GM23338 (cell line): ENCODE measurements around the gene ARID3B. TPM values are rescaled to one million over a fixed set of nuclear protein-coding genes. Genes with fewer than 3 reads are reported as not detected.

Source experiments
- ATAC-seq: fragments of 200-7000 bp; cut with Tn5 transposase; 3 replicates; pipeline ENCODE4 v1.9.1; 2020
- DNase-seq: peaks from one replicate; pipeline ENCODE4 v3.0.0-alpha.2; 2015; ENCODE audit warnings: low spot score
- H2AFZ ChIP-seq: fragments of 200-600 bp; sonication (generic); 2 replicates; pipeline ENCODE4 v1.8.0; 2016; ENCODE audit warnings: antibody characterized with exemption, mild to moderate bottlenecking, moderate library complexity
- H3F3A ChIP-seq: fragments of 200-600 bp; sonication (generic); replicated peaks from 2 replicates; pipeline ENCODE4 v1.8.0; 2017; ENCODE audit warnings: antibody characterized with exemption, mixed run types, low read depth
- H3K27ac ChIP-seq: fragments of 200-600 bp; sonication (generic); 2 replicates; pipeline ENCODE4 v1.6.1; 2016; ENCODE audit warnings: low read depth
- H3K27me3 ChIP-seq: fragments of 200-600 bp; sonication (generic); 2 replicates; pipeline ENCODE4 v1.8.0; 2016; ENCODE audit warnings: mild to moderate bottlenecking, mixed run types, moderate library complexity; ENCODE audit not compliant: insufficient read depth
- H3K36me3 ChIP-seq: fragments of 200-600 bp; sonication (generic); 2 replicates; pipeline ENCODE4 v1.8.0; 2016; ENCODE audit warnings: mild to moderate bottlenecking; ENCODE audit not compliant: insufficient read depth
- H3K4me1 ChIP-seq: fragments of 200-600 bp; sonication (generic); 2 replicates; pipeline ENCODE4 v1.8.0; 2016; ENCODE audit warnings: mild to moderate bottlenecking, moderate library complexity; ENCODE audit not compliant: insufficient read depth
- H3K4me2 ChIP-seq: fragments of 200-600 bp; sonication (generic); 2 replicates; pipeline ENCODE4 v1.7.1; 2017; ENCODE audit warnings: mixed run types
- H3K4me3 ChIP-seq: fragments of 200-600 bp; sonication (generic); 2 replicates; pipeline ENCODE4 v1.6.1; 2016; ENCODE audit warnings: mixed run types
- H3K79me2 ChIP-seq: fragments of 200-600 bp; sonication (generic); replicated peaks from 2 replicates; pipeline ENCODE4 v1.8.0; 2017; ENCODE audit warnings: mild to moderate bottlenecking; ENCODE audit not compliant: insufficient read depth
- H3K9me2 ChIP-seq: fragments of 200-600 bp; sonication (generic); 2 replicates; pipeline ENCODE4 v1.8.0; 2017; ENCODE audit not compliant: insufficient read depth
- H4K20me1 ChIP-seq: fragments of 200-600 bp; sonication (generic); replicated peaks from 2 replicates; pipeline ENCODE4 v1.8.0; 2017; ENCODE audit warnings: mild to moderate bottlenecking; ENCODE audit not compliant: insufficient read depth
- H3K27ac Mint-ChIP-seq: 2 replicates; pipeline ENCODE4 v1.8.0; 2020; ENCODE audit warnings: inconsistent platforms, mild to moderate bottlenecking, moderate library complexity, mixed read lengths
- H3K27me3 Mint-ChIP-seq: 3 replicates; pipeline ENCODE4 v1.8.0; 2022; ENCODE audit warnings: low read depth, mild to moderate bottlenecking, moderate library complexity, mixed read lengths, inconsistent platforms; ENCODE audit not compliant: insufficient read depth, poor library complexity
- H3K36me3 Mint-ChIP-seq: 3 replicates; pipeline ENCODE4 v1.8.0; 2021; ENCODE audit warnings: low read depth, mild to moderate bottlenecking, inconsistent platforms, moderate library complexity, mixed read lengths
- H3K4me1 Mint-ChIP-seq: 3 replicates; pipeline ENCODE4 v1.8.0; 2020; ENCODE audit warnings: mild to moderate bottlenecking, inconsistent platforms, mixed read lengths
- H3K4me3 Mint-ChIP-seq: 3 replicates; pipeline ENCODE4 v1.8.0; 2021; ENCODE audit warnings: moderate library complexity, mild to moderate bottlenecking, inconsistent platforms, mixed read lengths
- H3K9me3 Mint-ChIP-seq: 3 replicates; pipeline ENCODE4 v1.8.0; 2020; ENCODE audit warnings: moderate library complexity, mild to moderate bottlenecking, inconsistent platforms, mixed read lengths
- EZH2 ChIP-seq: fragments of 200-600 bp; sonication (generic); IDR thresholded peaks from one replicate; pipeline ENCODE4 v1.8.0; 2017; ENCODE audit warnings: antibody characterized with exemption, mild to moderate bottlenecking, low read depth; ENCODE audit not compliant: unreplicated experiment
- EZH2phosphoT487 ChIP-seq: fragments of 200-600 bp; sonication (generic); IDR thresholded peaks from one replicate; pipeline ENCODE4 v1.8.1; 2018; ENCODE audit warnings: antibody characterized with exemption; ENCODE audit not compliant: unreplicated experiment
- NANOG ChIP-seq: IDR thresholded peaks from 2 replicates; pipeline ENCODE4 v1.6.1; 2016; ENCODE audit warnings: antibody characterized with exemption, borderline replicate concordance
- ZNF114 ChIP-seq: fragments of 250-450 bp; sonication (Bioruptor Pico); IDR thresholded peaks from 2 replicates; pipeline ENCODE4 v1.5.0; 2020; ENCODE audit warnings: mild to moderate bottlenecking, moderate library complexity
- ZNF331 ChIP-seq: fragments of 250-450 bp; sonication (Bioruptor Pico); IDR thresholded peaks from 2 replicates; pipeline ENCODE4 v1.5.0; 2020; ENCODE audit warnings: low read depth, mild to moderate bottlenecking, moderate library complexity
- polyA plus RNA-seq: library from polyadenylated mRNA; unstranded; fragments of >200 nt; fragmentation: Nextera tagmentation; extraction: Ambion mirVana; gene quantifications from 2 replicates; pipeline ENCODE4 v1.2.1, GENCODE V29; 2016
- total RNA-seq: library from RNA; depleted of rRNA; stranded (reverse); fragments of >200 nt; shearing (Covaris generic); gene quantifications from 2 replicates; pipeline ENCODE4 v1.2.3, GENCODE V29; 2014
- TF ChIP-seq, protein P1 (sequence below): IDR thresholded peaks from one replicate; pipeline ENCODE4 v1.6.1; 2018; ENCODE audit warnings: antibody characterized with exemption; ENCODE audit not compliant: unreplicated experiment
- TF ChIP-seq, protein P2 (sequence below): fragments of 250-450 bp; sonication (Bioruptor Pico); IDR thresholded peaks from 2 replicates; pipeline ENCODE4 v1.5.0; 2020; ENCODE audit warnings: mild to moderate bottlenecking, moderate library complexity
- TF ChIP-seq, protein P3 (sequence below), 2 experiments: fragments of 200-600 bp in 1 of 2; sonication (generic) in 1 of 2; conservative IDR thresholded peaks; 2 replicates each; pipeline versions ENCODE4 v1.5.1 to v1.6.1; 2016 to 2017; ENCODE audit warnings: antibody characterized with exemption in 2 of 2, low read depth in 2 of 2, mild to moderate bottlenecking in 2 of 2, moderate library complexity in 1 of 2
- TF ChIP-seq, protein P4 (sequence below): IDR thresholded peaks from 2 replicates; pipeline ENCODE4 v1.6.1; 2016; ENCODE audit warnings: antibody characterized with exemption

The ARID3B gene
- total and polyA plus RNA-seq, 2 experiments from 2014 or later = 65.5 to 147 TPM

DNA sequence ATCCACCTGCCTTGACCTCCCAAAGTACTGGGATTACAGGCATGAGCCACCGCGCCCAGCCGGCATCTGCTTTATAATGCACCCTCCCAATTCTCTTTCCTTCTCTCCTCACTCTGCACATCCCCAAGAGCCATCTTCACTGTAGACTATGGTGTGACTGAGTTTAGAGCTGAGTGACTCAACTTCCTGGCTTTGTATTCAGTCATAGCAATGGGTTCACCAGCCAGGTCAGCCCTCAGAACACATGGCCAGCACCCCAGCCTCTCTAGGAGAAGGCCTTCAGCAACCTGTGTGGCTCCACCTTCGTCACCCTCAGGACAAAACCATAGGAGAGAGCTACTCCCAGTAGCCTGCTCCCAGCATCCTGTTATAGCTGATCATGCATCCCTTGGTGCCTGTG, 33.0 kb downstream of the ARID3B start:
- Histone ChIP-seq H2AFZ (no peak overlapping the region), H3K4me1 (no peaks in the 10 kb centered on the region), H3K79me2 (peaks cover 37% of the 10 kb centered on the region), H3K4me2 (no peak overlapping the region), H3K36me3 (peaks cover 41% of the 10 kb centered on the region), H4K20me1 (peaks cover 51% of the 10 kb centered on the region), H3K27me3 (no peaks in the 10 kb centered on the region), H3K4me3 (no peak overlapping the region), H3K27ac (no peak overlapping the region), H3F3A (peaks cover 13% of the 10 kb centered on the region), H3K9me2 (no peaks in the 10 kb centered on the region)
- no peak for TF ChIP-seq EZH2phosphoT487
- no peak overlapping the region for H3K4me3 Mint-ChIP-seq
- peaks cover 9% of the 10 kb centered on the region for H3K27me3 Mint-ChIP-seq
- DNase-seq (no peak), ATAC-seq (no peak)
- H3K9me3 Mint-ChIP-seq = no peaks in the 10 kb centered on the region
- H3K4me1 Mint-ChIP-seq = no peaks in the 10 kb centered on the region; the same call in 2 of the 3 replicates
- no peak overlapping the region for H3K27ac Mint-ChIP-seq
- peaks cover 90% of the 10 kb centered on the region for H3K36me3 Mint-ChIP-seq

DNA sequence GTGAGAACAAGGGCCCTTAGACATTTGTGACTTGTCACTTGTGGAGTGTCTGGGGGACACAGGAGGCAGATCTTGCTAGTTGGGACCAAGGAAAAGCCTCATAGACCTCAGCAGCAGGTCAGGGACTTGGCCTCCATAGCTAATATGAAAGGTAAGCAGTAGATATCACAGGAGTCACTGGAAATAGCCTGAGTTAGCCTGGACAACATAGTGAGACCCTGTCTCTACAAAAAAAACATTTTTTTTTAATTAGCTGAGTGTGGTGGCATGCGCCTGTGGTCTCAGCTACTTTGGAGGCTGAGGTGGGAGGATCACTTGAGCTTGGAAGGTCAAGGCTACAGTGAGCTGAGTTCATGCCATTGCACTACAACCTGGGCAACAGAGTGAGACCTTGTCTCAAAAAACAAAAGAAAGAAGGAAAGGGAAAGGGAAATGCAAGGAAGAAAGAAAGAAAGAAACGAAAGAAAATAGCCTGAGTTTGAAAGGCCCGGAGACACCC, 37.5 kb downstream of the ARID3B start:
- DNase-seq (no peak), ATAC-seq (no peak)
- no peak overlapping the region for H2AFZ ChIP-seq
- Mint-ChIP-seq H3K27ac (no peak overlapping the region; the same call in 1 of the 2 replicates), H3K4me3 (no peak overlapping the region), H3K4me1 (peaks cover under 1% of the 10 kb centered on the region; the same call in 1 of the 3 replicates), H3K36me3 (peaks cover 68% of the 10 kb centered on the region), H3K9me3 (no peaks in the 10 kb centered on the region), H3K27me3 (peaks cover 13% of the 10 kb centered on the region)
- peaks cover 28% of the 10 kb centered on the region for H3K36me3 ChIP-seq
- peaks cover 52% of the 10 kb centered on the region for H4K20me1 ChIP-seq
- H3K27me3 ChIP-seq = no peaks in the 10 kb centered on the region
- H3K4me3 ChIP-seq = no peak overlapping the region
- no peaks in the 10 kb centered on the region for H3K4me1 ChIP-seq
- H3F3A ChIP-seq = peaks cover 19% of the 10 kb centered on the region
- no peak overlapping the region for H3K27ac ChIP-seq
- no peak overlapping the region for H3K4me2 ChIP-seq
- H3K79me2 ChIP-seq = peaks cover 49% of the 10 kb centered on the region
- no peaks in the 10 kb centered on the region for H3K9me2 ChIP-seq
- TF ChIP-seq ZNF114 (CRISPR knock-in tag) = no peak
- no peak for TF ChIP-seq EZH2
- no peak for TF ChIP-seq ZNF331 (CRISPR knock-in tag)
- TF ChIP-seq, protein P1, sequence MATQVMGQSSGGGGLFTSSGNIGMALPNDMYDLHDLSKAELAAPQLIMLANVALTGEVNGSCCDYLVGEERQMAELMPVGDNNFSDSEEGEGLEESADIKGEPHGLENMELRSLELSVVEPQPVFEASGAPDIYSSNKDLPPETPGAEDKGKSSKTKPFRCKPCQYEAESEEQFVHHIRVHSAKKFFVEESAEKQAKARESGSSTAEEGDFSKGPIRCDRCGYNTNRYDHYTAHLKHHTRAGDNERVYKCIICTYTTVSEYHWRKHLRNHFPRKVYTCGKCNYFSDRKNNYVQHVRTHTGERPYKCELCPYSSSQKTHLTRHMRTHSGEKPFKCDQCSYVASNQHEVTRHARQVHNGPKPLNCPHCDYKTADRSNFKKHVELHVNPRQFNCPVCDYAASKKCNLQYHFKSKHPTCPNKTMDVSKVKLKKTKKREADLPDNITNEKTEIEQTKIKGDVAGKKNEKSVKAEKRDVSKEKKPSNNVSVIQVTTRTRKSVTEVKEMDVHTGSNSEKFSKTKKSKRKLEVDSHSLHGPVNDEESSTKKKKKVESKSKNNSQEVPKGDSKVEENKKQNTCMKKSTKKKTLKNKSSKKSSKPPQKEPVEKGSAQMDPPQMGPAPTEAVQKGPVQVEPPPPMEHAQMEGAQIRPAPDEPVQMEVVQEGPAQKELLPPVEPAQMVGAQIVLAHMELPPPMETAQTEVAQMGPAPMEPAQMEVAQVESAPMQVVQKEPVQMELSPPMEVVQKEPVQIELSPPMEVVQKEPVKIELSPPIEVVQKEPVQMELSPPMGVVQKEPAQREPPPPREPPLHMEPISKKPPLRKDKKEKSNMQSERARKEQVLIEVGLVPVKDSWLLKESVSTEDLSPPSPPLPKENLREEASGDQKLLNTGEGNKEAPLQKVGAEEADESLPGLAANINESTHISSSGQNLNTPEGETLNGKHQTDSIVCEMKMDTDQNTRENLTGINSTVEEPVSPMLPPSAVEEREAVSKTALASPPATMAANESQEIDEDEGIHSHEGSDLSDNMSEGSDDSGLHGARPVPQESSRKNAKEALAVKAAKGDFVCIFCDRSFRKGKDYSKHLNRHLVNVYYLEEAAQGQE = no peak
- TF ChIP-seq, protein P2, sequence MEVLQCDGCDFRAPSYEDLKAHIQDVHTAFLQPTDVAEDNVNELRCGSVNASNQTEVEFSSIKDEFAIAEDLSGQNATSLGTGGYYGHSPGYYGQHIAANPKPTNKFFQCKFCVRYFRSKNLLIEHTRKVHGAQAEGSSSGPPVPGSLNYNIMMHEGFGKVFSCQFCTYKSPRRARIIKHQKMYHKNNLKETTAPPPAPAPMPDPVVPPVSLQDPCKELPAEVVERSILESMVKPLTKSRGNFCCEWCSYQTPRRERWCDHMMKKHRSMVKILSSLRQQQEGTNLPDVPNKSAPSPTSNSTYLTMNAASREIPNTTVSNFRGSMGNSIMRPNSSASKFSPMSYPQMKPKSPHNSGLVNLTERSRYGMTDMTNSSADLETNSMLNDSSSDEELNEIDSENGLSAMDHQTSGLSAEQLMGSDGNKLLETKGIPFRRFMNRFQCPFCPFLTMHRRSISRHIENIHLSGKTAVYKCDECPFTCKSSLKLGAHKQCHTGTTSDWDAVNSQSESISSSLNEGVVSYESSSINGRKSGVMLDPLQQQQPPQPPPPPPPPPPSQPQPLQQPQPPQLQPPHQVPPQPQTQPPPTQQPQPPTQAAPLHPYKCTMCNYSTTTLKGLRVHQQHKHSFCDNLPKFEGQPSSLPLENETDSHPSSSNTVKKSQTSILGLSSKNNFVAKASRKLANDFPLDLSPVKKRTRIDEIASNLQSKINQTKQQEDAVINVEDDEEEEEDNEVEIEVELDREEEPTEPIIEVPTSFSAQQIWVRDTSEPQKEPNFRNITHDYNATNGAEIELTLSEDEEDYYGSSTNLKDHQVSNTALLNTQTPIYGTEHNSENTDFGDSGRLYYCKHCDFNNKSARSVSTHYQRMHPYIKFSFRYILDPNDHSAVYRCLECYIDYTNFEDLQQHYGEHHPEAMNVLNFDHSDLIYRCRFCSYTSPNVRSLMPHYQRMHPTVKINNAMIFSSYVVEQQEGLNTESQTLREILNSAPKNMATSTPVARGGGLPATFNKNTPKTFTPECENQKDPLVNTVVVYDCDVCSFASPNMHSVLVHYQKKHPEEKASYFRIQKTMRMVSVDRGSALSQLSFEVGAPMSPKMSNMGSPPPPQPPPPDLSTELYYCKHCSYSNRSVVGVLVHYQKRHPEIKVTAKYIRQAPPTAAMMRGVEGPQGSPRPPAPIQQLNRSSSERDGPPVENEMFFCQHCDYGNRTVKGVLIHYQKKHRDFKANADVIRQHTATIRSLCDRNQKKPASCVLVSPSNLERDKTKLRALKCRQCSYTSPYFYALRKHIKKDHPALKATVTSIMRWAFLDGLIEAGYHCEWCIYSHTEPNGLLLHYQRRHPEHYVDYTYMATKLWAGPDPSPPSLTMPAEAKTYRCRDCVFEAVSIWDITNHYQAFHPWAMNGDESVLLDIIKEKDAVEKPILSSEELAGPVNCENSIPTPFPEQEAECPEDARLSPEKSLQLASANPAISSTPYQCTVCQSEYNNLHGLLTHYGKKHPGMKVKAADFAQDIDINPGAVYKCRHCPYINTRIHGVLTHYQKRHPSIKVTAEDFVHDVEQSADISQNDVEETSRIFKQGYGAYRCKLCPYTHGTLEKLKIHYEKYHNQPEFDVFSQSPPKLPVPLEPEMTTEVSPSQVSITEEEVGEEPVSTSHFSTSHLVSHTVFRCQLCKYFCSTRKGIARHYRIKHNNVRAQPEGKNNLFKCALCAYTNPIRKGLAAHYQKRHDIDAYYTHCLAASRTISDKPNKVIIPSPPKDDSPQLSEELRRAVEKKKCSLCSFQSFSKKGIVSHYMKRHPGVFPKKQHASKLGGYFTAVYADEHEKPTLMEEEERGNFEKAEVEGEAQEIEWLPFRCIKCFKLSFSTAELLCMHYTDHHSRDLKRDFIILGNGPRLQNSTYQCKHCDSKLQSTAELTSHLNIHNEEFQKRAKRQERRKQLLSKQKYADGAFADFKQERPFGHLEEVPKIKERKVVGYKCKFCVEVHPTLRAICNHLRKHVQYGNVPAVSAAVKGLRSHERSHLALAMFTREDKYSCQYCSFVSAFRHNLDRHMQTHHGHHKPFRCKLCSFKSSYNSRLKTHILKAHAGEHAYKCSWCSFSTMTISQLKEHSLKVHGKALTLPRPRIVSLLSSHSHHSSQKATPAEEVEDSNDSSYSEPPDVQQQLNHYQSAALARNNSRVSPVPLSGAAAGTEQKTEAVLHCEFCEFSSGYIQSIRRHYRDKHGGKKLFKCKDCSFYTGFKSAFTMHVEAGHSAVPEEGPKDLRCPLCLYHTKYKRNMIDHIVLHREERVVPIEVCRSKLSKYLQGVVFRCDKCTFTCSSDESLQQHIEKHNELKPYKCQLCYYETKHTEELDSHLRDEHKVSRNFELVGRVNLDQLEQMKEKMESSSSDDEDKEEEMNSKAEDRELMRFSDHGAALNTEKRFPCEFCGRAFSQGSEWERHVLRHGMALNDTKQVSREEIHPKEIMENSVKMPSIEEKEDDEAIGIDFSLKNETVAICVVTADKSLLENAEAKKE = no peak
- TF ChIP-seq, protein P3, sequence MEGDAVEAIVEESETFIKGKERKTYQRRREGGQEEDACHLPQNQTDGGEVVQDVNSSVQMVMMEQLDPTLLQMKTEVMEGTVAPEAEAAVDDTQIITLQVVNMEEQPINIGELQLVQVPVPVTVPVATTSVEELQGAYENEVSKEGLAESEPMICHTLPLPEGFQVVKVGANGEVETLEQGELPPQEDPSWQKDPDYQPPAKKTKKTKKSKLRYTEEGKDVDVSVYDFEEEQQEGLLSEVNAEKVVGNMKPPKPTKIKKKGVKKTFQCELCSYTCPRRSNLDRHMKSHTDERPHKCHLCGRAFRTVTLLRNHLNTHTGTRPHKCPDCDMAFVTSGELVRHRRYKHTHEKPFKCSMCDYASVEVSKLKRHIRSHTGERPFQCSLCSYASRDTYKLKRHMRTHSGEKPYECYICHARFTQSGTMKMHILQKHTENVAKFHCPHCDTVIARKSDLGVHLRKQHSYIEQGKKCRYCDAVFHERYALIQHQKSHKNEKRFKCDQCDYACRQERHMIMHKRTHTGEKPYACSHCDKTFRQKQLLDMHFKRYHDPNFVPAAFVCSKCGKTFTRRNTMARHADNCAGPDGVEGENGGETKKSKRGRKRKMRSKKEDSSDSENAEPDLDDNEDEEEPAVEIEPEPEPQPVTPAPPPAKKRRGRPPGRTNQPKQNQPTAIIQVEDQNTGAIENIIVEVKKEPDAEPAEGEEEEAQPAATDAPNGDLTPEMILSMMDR (conservative IDR thresholded peaks at IDR 0.05; ENCODE audit: low read depth in 2 of 2) = no peak
- TF ChIP-seq NANOG = no peak
- TF ChIP-seq, protein P4, sequence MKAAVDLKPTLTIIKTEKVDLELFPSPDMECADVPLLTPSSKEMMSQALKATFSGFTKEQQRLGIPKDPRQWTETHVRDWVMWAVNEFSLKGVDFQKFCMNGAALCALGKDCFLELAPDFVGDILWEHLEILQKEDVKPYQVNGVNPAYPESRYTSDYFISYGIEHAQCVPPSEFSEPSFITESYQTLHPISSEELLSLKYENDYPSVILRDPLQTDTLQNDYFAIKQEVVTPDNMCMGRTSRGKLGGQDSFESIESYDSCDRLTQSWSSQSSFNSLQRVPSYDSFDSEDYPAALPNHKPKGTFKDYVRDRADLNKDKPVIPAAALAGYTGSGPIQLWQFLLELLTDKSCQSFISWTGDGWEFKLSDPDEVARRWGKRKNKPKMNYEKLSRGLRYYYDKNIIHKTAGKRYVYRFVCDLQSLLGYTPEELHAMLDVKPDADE = no peak
